K562 treated with DMSO at 1 percent for 24 hours (cell line): ENCODE measurements around the gene LDLRAD1. TPM values are rescaled to one million over a fixed set of nuclear protein-coding genes. Genes with fewer than 3 reads are reported as not detected.

Experiments used
- total RNA-seq: library from RNA; unstranded; fragments of 300-600 nt; gene quantifications from 2 replicates; pipeline ENCODE4 v1.2.3, GENCODE V29; 2022; ENCODE audit warnings: low read depth; ENCODE audit not compliant: insufficient read depth

Gene LDLRAD1, protein sequence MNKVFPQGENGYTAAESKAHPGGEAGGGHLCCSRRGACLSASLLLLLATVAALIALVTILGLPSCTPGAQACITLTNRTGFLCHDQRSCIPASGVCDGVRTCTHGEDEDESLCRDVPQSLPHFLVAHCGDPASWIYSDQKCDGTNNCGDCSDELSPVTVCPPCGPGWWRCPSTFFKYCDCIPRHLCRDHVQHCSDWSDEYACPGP
- not detected in 2 replicates for total RNA-seq

DNA sequence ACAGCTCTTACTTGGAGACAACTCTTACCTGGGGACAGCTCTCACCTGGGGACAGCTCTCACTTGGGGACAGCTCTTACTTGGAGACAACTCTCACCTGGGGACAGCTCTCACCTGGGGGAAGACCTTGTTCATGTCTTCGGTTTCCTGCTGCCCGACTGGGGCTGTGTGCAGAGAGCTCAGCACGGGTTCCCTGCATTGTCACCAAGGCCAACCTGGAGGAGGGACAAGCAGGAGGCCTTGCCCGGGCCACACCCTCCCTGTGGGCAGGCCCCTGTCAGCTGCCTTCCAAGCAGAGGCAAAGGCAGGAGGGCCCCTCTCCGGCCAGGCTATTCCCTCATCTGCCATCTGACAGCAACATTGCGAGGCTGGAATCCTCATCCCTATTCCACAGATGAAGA is at the start of gene LDLRAD1:
TSS of gene LDLRAD1 (minus strand) at position 208 of the 400 bp plus-strand sequence. CDS start at position 134, 74 bp downstream.

DNA sequence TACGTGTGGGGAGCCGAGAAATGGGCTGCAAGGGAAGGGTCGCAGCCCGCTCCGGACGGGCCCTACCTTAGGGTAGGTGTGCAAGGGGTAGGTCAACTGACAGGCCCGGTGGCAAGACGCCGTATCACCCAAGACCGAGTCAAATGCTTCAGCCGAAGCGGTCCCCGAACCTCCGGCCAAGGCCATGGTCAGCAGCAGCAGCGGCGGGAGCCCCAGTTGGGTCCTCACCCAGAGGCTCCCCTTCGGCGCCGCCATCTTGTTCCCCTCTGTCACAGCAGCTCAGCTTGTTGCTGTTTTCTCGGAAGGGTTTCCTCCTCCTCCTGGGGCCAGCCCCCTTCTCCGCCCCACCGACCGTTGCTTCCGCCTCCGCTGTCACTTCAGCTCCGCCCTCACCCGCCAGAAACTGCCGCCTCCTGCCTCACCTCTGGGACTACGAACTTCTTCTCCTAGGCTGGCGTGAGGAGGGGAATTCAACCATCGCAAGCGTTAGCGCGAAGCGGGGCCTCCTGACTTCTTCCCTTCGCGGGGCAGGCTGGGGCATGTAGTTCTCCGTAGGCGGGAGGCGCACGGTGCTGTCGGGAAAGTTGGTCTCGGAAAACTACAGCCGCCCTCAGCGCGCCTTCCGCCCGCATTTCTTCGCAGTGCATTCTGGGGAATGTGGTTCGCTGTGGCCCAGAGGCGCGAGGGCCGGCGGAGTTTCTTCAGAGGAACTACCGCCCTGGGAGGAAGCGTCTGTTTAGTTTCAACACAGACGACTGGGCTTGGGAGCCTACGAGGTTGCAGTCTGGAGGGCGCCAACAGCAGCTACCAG is 35.2 kb upstream of the LDLRAD1 start, which contains the start of the genes TCEANC2 and TMEM59:
TSS of gene TCEANC2 (plus strand) at position 675 of the 811 bp plus-strand sequence. CDS start 815 bp downstream, outside the sequence.
TSS of gene TMEM59 (minus strand) at position 271 of the 811 bp plus-strand sequence. CDS start at position 255, 16 bp downstream.

Other genes with a start within 250 kb of the LDLRAD1 start
- 21.3 and 21.8 TPM in 2 replicates for gene NDC1, start 179.9 kb downstream of the LDLRAD1 start, total RNA-seq
- gene YIPF1, start 128.4 kb downstream of the LDLRAD1 start, total RNA-seq, result 32.4 and 32.9 TPM in 2 replicates
- gene DIO1, start 124.0 kb downstream of the LDLRAD1 start, total RNA-seq, result not detected in 2 replicates
- gene IFT25, start 72.5 kb downstream of the LDLRAD1 start, total RNA-seq, result 38.6 and 47.4 TPM in 2 replicates
- gene LRRC42, start 71.8 kb downstream of the LDLRAD1 start, total RNA-seq, result 35.7 and 37.6 TPM in 2 replicates
- 171 and 182 TPM in 2 replicates for gene TMEM59, start 35.0 kb upstream of the LDLRAD1 start, total RNA-seq
- 3.9 and 4.5 TPM in 2 replicates for gene TCEANC2, start 35.4 kb upstream of the LDLRAD1 start, total RNA-seq
- gene CDCP2, start 134.8 kb upstream of the LDLRAD1 start, total RNA-seq, result not detected in 2 replicates
- 11.0 and 12.5 TPM in 2 replicates for gene CYB5RL, start 181.8 kb upstream of the LDLRAD1 start, total RNA-seq
- gene MRPL37, start 182.0 kb upstream of the LDLRAD1 start, total RNA-seq, result 204 and 210 TPM in 2 replicates